ENCODE data around the gene CEACAM7. TPM values are rescaled to one million over a fixed set of nuclear protein-coding genes. Genes with fewer than 3 reads are reported as not detected.

CEACAM7 gene
- total and polyA plus RNA-seq, 2 experiments from 2014 or later, result not detected

DNA sequence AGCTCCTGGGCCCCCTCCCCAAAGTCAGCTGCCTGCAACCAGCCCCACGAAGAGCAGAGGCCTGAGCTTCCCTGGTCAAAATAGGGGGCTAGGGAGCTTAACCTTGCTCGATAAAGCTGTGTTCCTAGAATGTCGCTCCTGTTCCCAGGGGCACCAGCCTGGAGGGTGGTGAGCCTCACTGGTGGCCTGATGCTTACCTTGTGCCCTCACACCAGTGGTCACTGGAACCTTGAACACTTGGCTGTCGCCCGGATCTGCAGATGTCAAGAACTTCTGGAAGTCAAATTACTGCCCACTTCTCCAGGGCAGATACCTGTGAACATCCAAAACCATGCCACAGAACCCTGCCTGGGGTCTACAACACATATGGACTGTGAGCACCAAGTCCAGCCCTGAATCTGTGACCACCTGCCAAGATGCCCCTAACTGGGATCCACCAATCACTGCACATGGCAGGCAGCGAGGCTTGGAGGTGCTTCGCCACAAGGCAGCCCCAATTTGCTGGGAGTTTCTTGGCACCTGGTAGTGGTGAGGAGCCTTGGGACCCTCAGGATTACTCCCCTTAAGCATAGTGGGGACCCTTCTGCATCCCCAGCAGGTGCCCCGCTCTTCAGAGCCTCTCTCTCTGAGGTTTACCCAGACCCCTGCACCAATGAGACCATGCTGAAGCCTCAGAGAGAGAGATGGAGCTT is 15.7 kb upstream of the CEACAM7 start:
- TF ChIP-seq, protein P1, sequence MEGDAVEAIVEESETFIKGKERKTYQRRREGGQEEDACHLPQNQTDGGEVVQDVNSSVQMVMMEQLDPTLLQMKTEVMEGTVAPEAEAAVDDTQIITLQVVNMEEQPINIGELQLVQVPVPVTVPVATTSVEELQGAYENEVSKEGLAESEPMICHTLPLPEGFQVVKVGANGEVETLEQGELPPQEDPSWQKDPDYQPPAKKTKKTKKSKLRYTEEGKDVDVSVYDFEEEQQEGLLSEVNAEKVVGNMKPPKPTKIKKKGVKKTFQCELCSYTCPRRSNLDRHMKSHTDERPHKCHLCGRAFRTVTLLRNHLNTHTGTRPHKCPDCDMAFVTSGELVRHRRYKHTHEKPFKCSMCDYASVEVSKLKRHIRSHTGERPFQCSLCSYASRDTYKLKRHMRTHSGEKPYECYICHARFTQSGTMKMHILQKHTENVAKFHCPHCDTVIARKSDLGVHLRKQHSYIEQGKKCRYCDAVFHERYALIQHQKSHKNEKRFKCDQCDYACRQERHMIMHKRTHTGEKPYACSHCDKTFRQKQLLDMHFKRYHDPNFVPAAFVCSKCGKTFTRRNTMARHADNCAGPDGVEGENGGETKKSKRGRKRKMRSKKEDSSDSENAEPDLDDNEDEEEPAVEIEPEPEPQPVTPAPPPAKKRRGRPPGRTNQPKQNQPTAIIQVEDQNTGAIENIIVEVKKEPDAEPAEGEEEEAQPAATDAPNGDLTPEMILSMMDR (IDR thresholded peaks at IDR 0.05; ENCODE audit: low read depth, low read length), result no peak
- Histone ChIP-seq H3K9me3 (ENCODE audit: low read depth) (no peaks in the 10 kb centered on the region), H3K4me3 (no peak overlapping the region), H3K27ac (no peak overlapping the region), H3K4me1 (ENCODE audit: low read depth) (no peaks in the 10 kb centered on the region), H3K36me3 (no peaks in the 10 kb centered on the region), H3K27me3 (no peaks in the 10 kb centered on the region)
- no peak for DNase-seq (ENCODE audit: low read depth in 1 of 2, low spot score in 1 of 2)

DNA sequence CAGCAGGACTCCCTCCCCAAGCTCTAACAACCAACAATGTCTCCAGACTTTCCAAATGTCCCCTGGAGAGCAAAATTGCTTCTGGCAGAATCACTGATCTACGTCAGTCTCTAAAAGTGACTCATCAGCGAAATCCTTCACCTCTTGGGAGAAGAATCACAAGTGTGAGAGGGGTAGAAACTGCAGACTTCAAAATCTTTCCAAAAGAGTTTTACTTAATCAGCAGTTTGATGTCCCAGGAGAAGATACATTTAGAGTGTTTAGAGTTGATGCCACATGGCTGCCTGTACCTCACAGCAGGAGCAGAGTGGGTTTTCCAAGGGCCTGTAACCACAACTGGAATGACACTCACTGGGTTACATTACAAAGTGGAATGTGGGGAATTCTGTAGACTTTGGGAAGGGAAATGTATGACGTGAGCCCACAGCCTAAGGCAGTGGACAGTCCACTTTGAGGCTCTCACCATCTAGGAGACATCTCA is 14.1 kb upstream of the CEACAM7 start:
- Histone ChIP-seq H3K4me3 (no peak overlapping the region), H3K27me3 (no peaks in the 10 kb centered on the region), H3K4me1 (ENCODE audit: low read depth) (no peaks in the 10 kb centered on the region), H3K9me3 (ENCODE audit: low read depth) (no peaks in the 10 kb centered on the region), H3K27ac (no peak overlapping the region), H3K36me3 (no peaks in the 10 kb centered on the region)
- peak in 1 of 2 donors; percentile 31 for DNase-seq (ENCODE audit: low read depth in 1 of 2, low spot score in 1 of 2)
- TF ChIP-seq, protein P1 (IDR thresholded peaks at IDR 0.05; ENCODE audit: low read depth, low read length), result no peak

DNA sequence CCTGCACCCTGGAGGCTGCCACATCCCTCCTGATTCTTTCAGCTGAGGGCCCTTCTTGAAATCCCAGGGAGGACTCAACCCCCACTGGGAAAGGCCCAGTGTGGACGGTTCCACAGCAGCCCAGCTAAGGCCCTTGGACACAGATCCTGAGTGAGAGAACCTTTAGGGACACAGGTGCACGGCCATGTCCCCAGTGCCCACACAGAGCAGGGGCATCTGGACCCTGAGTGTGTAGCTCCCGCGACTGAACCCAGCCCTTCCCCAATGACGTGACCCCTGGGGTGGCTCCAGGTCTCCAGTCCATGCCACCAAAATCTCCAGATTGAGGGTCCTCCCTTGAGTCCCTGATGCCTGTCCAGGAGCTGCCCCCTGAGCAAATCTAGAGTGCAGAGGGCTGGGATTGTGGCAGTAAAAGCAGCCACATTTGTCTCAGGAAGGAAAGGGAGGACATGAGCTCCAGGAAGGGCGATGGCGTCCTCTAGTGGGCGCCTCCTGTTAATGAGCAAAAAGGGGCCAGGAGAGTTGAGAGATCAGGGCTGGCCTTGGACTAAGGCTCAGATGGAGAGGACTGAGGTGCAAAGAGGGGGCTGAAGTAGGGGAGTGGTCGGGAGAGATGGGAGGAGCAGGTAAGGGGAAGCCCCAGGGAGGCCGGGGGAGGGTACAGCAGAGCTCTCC is 13.5 kb upstream of the CEACAM7 start:
- Histone ChIP-seq H3K27me3 (no peaks in the 10 kb centered on the region), H3K9me3 (ENCODE audit: low read depth) (no peaks in the 10 kb centered on the region), H3K4me1 (ENCODE audit: low read depth) (no peaks in the 10 kb centered on the region), H3K36me3 (no peaks in the 10 kb centered on the region), H3K27ac (no peak overlapping the region), H3K4me3 (no peak overlapping the region)
- TF ChIP-seq, protein P1 (IDR thresholded peaks at IDR 0.05; ENCODE audit: low read depth, low read length), result peak; percentile 11
- DNase-seq (ENCODE audit: low read depth in 1 of 2, low spot score in 1 of 2), result no peak

DNA sequence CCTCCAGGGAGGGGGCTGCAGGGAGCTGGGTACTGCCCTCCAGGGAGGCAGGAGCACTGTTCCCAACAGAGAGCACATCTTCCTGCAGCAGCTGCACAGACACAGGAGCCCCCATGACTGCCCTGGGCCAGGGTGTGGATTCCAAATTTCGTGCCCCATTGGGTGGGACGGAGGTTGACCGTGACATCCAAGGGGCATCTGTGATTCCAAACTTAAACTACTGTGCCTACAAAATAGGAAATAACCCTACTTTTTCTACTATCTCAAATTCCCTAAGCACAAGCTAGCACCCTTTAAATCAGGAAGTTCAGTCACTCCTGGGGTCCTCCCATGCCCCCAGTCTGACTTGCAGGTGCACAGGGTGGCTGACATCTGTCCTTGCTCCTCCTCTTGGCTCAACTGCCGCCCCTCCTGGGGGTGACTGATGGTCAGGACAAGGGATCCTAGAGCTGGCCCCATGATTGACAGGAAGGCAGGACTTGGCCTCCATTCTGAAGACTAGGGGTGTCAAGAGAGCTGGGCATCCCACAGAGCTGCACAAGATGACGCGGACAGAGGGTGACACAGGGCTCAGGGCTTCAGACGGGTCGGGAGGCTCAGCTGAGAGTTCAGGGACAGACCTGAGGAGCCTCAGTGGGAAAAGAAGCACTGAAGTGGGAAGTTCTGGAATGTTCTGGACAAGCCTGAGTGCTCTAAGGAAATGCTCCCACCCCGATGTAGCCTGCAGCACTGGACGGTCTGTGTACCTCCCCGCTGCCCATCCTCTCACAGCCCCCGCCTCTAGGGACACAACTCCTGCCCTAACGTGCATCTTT is 12.5 kb upstream of the CEACAM7 start:
- Histone ChIP-seq H3K4me3 (no peak overlapping the region), H3K27ac (no peak overlapping the region), H3K27me3 (no peaks in the 10 kb centered on the region), H3K36me3 (no peaks in the 10 kb centered on the region), H3K9me3 (ENCODE audit: low read depth) (no peaks in the 10 kb centered on the region), H3K4me1 (ENCODE audit: low read depth) (no peaks in the 10 kb centered on the region)
- TF ChIP-seq, protein P1 (IDR thresholded peaks at IDR 0.05; ENCODE audit: low read depth, low read length), result no peak
- DNase-seq (ENCODE audit: low read depth in 1 of 2, low spot score in 1 of 2), result no peak

DNA sequence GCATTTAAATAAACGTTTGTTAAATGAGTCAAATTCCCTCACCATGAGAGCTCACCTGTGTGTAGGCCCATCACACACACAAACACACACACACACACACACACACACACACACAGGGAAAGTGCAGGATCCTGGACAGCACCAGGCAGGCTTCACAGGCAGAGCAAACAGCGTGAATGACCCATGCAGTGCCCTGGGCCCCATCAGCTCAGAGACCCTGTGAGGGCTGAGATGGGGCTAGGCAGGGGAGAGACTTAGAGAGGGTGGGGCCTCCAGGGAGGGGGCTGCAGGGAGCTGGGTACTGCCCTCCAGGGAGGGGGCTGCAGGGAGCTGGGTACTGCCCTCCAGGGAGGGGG is 11.9 kb upstream of the CEACAM7 start:
- no peaks in the 10 kb centered on the region for H3K9me3 ChIP-seq (ENCODE audit: low read depth)
- H3K4me3 ChIP-seq, result no peak overlapping the region
- no peak for DNase-seq (ENCODE audit: low read depth in 1 of 2, low spot score in 1 of 2)
- no peaks in the 10 kb centered on the region for H3K4me1 ChIP-seq (ENCODE audit: low read depth)
- H3K36me3 ChIP-seq, result no peaks in the 10 kb centered on the region
- no peaks in the 10 kb centered on the region for H3K27me3 ChIP-seq
- H3K27ac ChIP-seq, result no peak overlapping the region
- TF ChIP-seq, protein P1 (IDR thresholded peaks at IDR 0.05; ENCODE audit: low read depth, low read length), result no peak

Measured in cardiac muscle cell (in vitro differentiated cells and primary cell).